ENCODE data around the gene DRG2.

DNA sequence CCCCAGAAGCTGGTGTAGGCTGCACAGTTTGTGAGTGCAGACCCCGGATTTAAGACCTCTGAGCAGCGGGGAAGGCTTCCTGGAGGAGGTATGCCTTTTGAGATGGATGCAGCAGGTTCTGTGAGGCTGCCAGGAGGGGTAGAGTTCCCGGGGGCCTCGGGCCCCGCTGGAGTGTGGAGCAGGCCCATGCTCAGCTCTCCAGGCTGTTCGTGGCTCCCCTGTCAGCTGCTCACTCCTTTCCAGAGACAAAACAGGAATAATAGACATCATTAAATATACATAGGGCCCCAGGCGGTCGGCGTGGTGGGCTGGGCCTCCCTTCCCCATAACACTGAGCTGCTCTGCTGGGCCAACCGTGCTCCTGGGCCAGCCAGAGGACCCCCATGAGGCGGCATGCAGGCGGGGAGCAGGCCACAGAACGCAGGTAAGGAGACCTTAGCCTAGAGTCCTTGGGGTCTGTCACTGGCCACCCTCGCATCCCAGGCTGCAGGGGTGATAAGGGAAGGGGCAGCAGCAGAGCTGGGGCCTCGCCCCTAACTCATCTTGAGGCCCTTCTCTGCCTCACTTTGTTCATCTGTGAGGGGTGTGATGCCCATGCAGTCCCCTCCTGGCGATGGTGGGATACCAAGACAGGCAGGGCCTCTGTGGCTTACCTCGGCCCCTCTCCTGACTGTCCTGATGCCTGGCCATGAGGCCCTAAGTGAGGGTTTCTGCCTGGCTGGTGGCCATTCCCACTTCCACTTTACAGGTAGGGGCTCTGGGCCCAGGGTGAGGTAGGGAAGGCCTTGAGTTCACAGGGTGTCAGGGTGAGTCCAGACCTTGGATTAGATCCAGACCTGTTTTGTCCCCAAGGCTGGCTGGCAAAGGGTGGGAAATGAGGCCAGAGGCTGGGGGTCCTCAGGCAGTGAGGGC is 20.9 kb downstream of the DRG2 start, which contains the start of gene MYO15A:
- TF ChIP-seq, protein P1, sequence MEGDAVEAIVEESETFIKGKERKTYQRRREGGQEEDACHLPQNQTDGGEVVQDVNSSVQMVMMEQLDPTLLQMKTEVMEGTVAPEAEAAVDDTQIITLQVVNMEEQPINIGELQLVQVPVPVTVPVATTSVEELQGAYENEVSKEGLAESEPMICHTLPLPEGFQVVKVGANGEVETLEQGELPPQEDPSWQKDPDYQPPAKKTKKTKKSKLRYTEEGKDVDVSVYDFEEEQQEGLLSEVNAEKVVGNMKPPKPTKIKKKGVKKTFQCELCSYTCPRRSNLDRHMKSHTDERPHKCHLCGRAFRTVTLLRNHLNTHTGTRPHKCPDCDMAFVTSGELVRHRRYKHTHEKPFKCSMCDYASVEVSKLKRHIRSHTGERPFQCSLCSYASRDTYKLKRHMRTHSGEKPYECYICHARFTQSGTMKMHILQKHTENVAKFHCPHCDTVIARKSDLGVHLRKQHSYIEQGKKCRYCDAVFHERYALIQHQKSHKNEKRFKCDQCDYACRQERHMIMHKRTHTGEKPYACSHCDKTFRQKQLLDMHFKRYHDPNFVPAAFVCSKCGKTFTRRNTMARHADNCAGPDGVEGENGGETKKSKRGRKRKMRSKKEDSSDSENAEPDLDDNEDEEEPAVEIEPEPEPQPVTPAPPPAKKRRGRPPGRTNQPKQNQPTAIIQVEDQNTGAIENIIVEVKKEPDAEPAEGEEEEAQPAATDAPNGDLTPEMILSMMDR (conservative IDR thresholded peaks at IDR 0.05; ENCODE audit: low read length) = no peak
- TF ChIP-seq EZH2phosphoT487 (IDR thresholded peaks at IDR 0.05; ENCODE audit: borderline replicate concordance) = no peak
